BLaER1 (cell line): Measurements from ENCODE around the gene KCNJ10.

Source experiments
- H3K27ac ChIP-seq: shearing (Covaris generic); formaldehyde crosslinking; 2 replicates; pipeline ENCODE4 v1.8.1; 2022
- H3K27me3 ChIP-seq: shearing (Covaris generic); formaldehyde crosslinking; 2 replicates; pipeline ENCODE4 v1.8.1; 2022
- H3K36me3 ChIP-seq: shearing (Covaris generic); formaldehyde crosslinking; 2 replicates; pipeline ENCODE4 v1.8.1; 2022
- H3K4me1 ChIP-seq: shearing (Covaris generic); formaldehyde crosslinking; 2 replicates; pipeline ENCODE4 v1.8.1; 2022
- H3K4me2 ChIP-seq: shearing (Covaris generic); formaldehyde crosslinking; 2 replicates; pipeline ENCODE4 v1.8.1; 2022
- H3K4me3 ChIP-seq: shearing (Covaris generic); formaldehyde crosslinking; 2 replicates; pipeline ENCODE4 v1.8.1; 2022
- H3K9ac ChIP-seq: shearing (Covaris generic); formaldehyde crosslinking; 2 replicates; pipeline ENCODE4 v1.8.1; 2022
- H3K9me3 ChIP-seq: shearing (Covaris generic); formaldehyde crosslinking; 2 replicates; pipeline ENCODE4 v1.8.1; 2022
- H4K20me1 ChIP-seq: shearing (Covaris generic); formaldehyde crosslinking; 2 replicates; pipeline ENCODE4 v1.8.1; 2022
- Cebpa-rat ChIP-seq: shearing (Covaris generic); IDR thresholded peaks from 2 replicates; pipeline ENCODE4 v1.8.1; 2022

The KCNJ10 gene

GRCh38 chr1:160030657-160031364 lies 39.1 kb downstream of the KCNJ10 start:
- H3K36me3 ChIP-seq = no peaks in the 10 kb centered on the region
- TF ChIP-seq Cebpa-rat = no peak
- peaks cover 34% of the 10 kb centered on the region for H3K4me1 ChIP-seq
- peak overlapping the region; percentile 78 for H3K9ac ChIP-seq
- no peaks in the 10 kb centered on the region for H3K9me3 ChIP-seq
- peak overlapping the region; percentile 62 for H3K27ac ChIP-seq
- no peaks in the 10 kb centered on the region; the same call in 1 of the 2 replicates for H3K27me3 ChIP-seq
- H4K20me1 ChIP-seq = peaks cover 14% of the 10 kb centered on the region; the same call in 1 of the 2 replicates
- peak overlapping the region; percentile 93 for H3K4me2 ChIP-seq
- peak overlapping the region; percentile 81 for H3K4me3 ChIP-seq

GRCh38 chr1:160028426-160028825 lies 41.5 kb downstream of the KCNJ10 start:
- H3K9ac ChIP-seq = no peak overlapping the region
- H3K36me3 ChIP-seq = no peaks in the 10 kb centered on the region
- no peaks in the 10 kb centered on the region for H3K27me3 ChIP-seq
- H3K4me1 ChIP-seq = peaks cover 34% of the 10 kb centered on the region
- 0 out of 2 replicates have a peak overlapping the region, but pooled peaks have one; percentile 22 for H3K4me2 ChIP-seq
- no peak for TF ChIP-seq Cebpa-rat
- no peak overlapping the region for H3K27ac ChIP-seq
- no peaks in the 10 kb centered on the region for H3K9me3 ChIP-seq
- H4K20me1 ChIP-seq = peaks cover 14% of the 10 kb centered on the region; the same call in 1 of the 2 replicates
- no peak overlapping the region for H3K4me3 ChIP-seq

- Histone ChIP-seq H3K27me3 (no peaks in the 10 kb centered on the region), H3K4me1 (peaks cover 17% of the 10 kb centered on the region), H4K20me1 (peaks cover 14% of the 10 kb centered on the region; the same call in 1 of the 2 replicates), H3K9me3 (no peaks in the 10 kb centered on the region), H3K27ac (no peak overlapping the region), H3K9ac (no peak overlapping the region), H3K4me3 (no peak overlapping the region), H3K4me2 (no peak overlapping the region), H3K36me3 (no peaks in the 10 kb centered on the region)
- no peak for TF ChIP-seq Cebpa-rat
Measured at GRCh38 chr1:160025314-160025713, 44.6 kb downstream of the KCNJ10 start.

GRCh38 chr1:160024195-160024905 lies 45.6 kb downstream of the KCNJ10 start:
- no peaks in the 10 kb centered on the region for H3K9me3 ChIP-seq
- no peaks in the 10 kb centered on the region for H3K36me3 ChIP-seq
- H3K27ac ChIP-seq = no peak overlapping the region
- H3K4me1 ChIP-seq = peaks cover 9% of the 10 kb centered on the region; the same call in 1 of the 2 replicates
- H3K4me2 ChIP-seq = no peak overlapping the region
- no peak for TF ChIP-seq Cebpa-rat
- no peaks in the 10 kb centered on the region for H3K27me3 ChIP-seq
- H3K4me3 ChIP-seq = no peak overlapping the region
- H3K9ac ChIP-seq = no peak overlapping the region
- H4K20me1 ChIP-seq = peaks cover 8% of the 10 kb centered on the region; the same call in 1 of the 2 replicates

GRCh38 chr1:160022330-160023310 lies 47.3 kb downstream of the KCNJ10 start:
- no peaks in the 10 kb centered on the region for H3K9me3 ChIP-seq
- no peak overlapping the region for H3K27ac ChIP-seq
- H3K27me3 ChIP-seq = no peaks in the 10 kb centered on the region
- H3K36me3 ChIP-seq = no peaks in the 10 kb centered on the region
- H4K20me1 ChIP-seq = no peaks in the 10 kb centered on the region
- no peak overlapping the region for H3K9ac ChIP-seq
- H3K4me3 ChIP-seq = no peak overlapping the region
- no peak overlapping the region for H3K4me2 ChIP-seq
- TF ChIP-seq Cebpa-rat = no peak
- H3K4me1 ChIP-seq = no peaks in the 10 kb centered on the region

- Histone ChIP-seq H3K4me3 (no peak overlapping the region), H3K27me3 (no peaks in the 10 kb centered on the region), H4K20me1 (no peaks in the 10 kb centered on the region), H3K27ac (no peak overlapping the region), H3K4me1 (no peaks in the 10 kb centered on the region), H3K4me2 (no peak overlapping the region), H3K9me3 (no peaks in the 10 kb centered on the region), H3K36me3 (no peaks in the 10 kb centered on the region), H3K9ac (no peak overlapping the region)
- TF ChIP-seq Cebpa-rat = no peak
Measured at GRCh38 chr1:160021376-160022074, 48.4 kb downstream of the KCNJ10 start.

GRCh38 chr1:160020196-160020595 lies 49.8 kb downstream of the KCNJ10 start:
- no peak overlapping the region for H3K27ac ChIP-seq
- no peaks in the 10 kb centered on the region for H3K4me1 ChIP-seq
- no peak overlapping the region for H3K4me3 ChIP-seq
- H3K9me3 ChIP-seq = no peaks in the 10 kb centered on the region
- no peaks in the 10 kb centered on the region for H3K36me3 ChIP-seq
- no peaks in the 10 kb centered on the region for H4K20me1 ChIP-seq
- no peak overlapping the region for H3K4me2 ChIP-seq
- H3K9ac ChIP-seq = no peak overlapping the region
- no peaks in the 10 kb centered on the region for H3K27me3 ChIP-seq
- TF ChIP-seq Cebpa-rat = no peak

- TF ChIP-seq Cebpa-rat = no peak
- no peak overlapping the region for H3K4me2 ChIP-seq
Measured at GRCh38 chr1:160018900-160019299, 51.1 kb downstream of the KCNJ10 start.

GRCh38 chr1:160018347-160018746 lies 51.6 kb downstream of the KCNJ10 start:
- H3K27me3 ChIP-seq = no peaks in the 10 kb centered on the region
- H3K4me1 ChIP-seq = no peaks in the 10 kb centered on the region
- no peaks in the 10 kb centered on the region for H3K9me3 ChIP-seq
- H3K4me3 ChIP-seq = no peak overlapping the region
- no peaks in the 10 kb centered on the region for H4K20me1 ChIP-seq
- TF ChIP-seq Cebpa-rat = no peak
- H3K9ac ChIP-seq = no peak overlapping the region
- H3K27ac ChIP-seq = no peak overlapping the region
- H3K36me3 ChIP-seq = no peaks in the 10 kb centered on the region
- H3K4me2 ChIP-seq = no peak overlapping the region

More at GRCh38 chr1:160018900-160019299, 51.1 kb downstream of the KCNJ10 start:
- no peaks in the 10 kb centered on the region for H3K9me3 ChIP-seq
- H3K36me3 ChIP-seq = no peaks in the 10 kb centered on the region
- no peaks in the 10 kb centered on the region for H3K27me3 ChIP-seq
- no peak overlapping the region for H3K4me3 ChIP-seq
- no peaks in the 10 kb centered on the region for H4K20me1 ChIP-seq
- no peaks in the 10 kb centered on the region for H3K4me1 ChIP-seq
- no peak overlapping the region for H3K9ac ChIP-seq
- no peak overlapping the region for H3K27ac ChIP-seq
